Measurements from ENCODE around the gene KDM2B. TPM values are rescaled to one million over a fixed set of nuclear protein-coding genes. Genes with fewer than 3 reads are reported as not detected.
"Not testable (repeated sequence)": the region's sequence is repeated elsewhere in the genome, so short reads cannot be mapped to it uniquely, and the experiment has no call there.

KDM2B gene
- polyA plus RNA-seq, 1 experiment: 15.0 TPM

- Histone ChIP-seq H3K36me3 (ENCODE audit: control insufficient read depth, insufficient read depth, low read length) (no peaks in the 10 kb centered on the region), H3K4me3 (ENCODE audit: low read depth, low read length) (no peak overlapping the region), H3K27me3 (ENCODE audit: control insufficient read depth, insufficient read depth, low read length) (no peaks in the 10 kb centered on the region)
- CTCF ChIA-PET: interaction anchor here (0.8 to 1.4 kb wide), 3 partner anchors 11 to 57 kb away, joined by 3 to 4 read pairs (median 3); no protein-coding TSS in a partner anchor
- TF ChIP-seq CTCF (IDR thresholded peaks at IDR 0.05; ENCODE audit: insufficient read depth, low read depth, low read length): no peak
- DNase-seq (ENCODE audit: low read depth): no peak
- POLR2A ChIA-PET: no interaction called here
These were observed 188.5 kb downstream of the KDM2B start for GRCh38 chr12:121392325-121392716.

GRCh38 chr12:121391619-121392324, 189.1 kb downstream of the KDM2B start:
- POLR2A ChIA-PET: no interaction called here
- TF ChIP-seq CTCF (IDR thresholded peaks at IDR 0.05; ENCODE audit: insufficient read depth, low read depth, low read length): no peak
- CTCF ChIA-PET: interaction anchor here (0.8 to 1.4 kb wide), 3 partner anchors 11 to 57 kb away, joined by 3 to 4 read pairs (median 3); no protein-coding TSS in a partner anchor
- H3K4me3 ChIP-seq (ENCODE audit: low read depth, low read length): peak overlapping the region; percentile 20
- H3K36me3 ChIP-seq (ENCODE audit: control insufficient read depth, insufficient read depth, low read length): no peaks in the 10 kb centered on the region
- peak; percentile 75 for DNase-seq (ENCODE audit: low read depth)
- no peaks in the 10 kb centered on the region for H3K27me3 ChIP-seq (ENCODE audit: control insufficient read depth, insufficient read depth, low read length)

- ChIA-PET POLR2A (no interaction called here), CTCF (no interaction called here)
- Histone ChIP-seq H3K4me3 (ENCODE audit: low read depth, low read length) (no peak overlapping the region), H3K27me3 (ENCODE audit: control insufficient read depth, insufficient read depth, low read length) (no peaks in the 10 kb centered on the region), H3K36me3 (ENCODE audit: control insufficient read depth, insufficient read depth, low read length) (no peaks in the 10 kb centered on the region)
- no peak for TF ChIP-seq CTCF (IDR thresholded peaks at IDR 0.05; ENCODE audit: insufficient read depth, low read depth, low read length)
- DNase-seq (ENCODE audit: low read depth): no peak
These were observed 190.0 kb downstream of the KDM2B start for GRCh38 chr12:121390856-121391255.

- ChIA-PET CTCF (interaction anchor here (0.8 to 1.2 kb wide), 2 partner anchors 10 to 24 kb away, joined by 3 to 5 read pairs; no protein-coding TSS in a partner anchor), POLR2A (no interaction called here)
- TF ChIP-seq CTCF (IDR thresholded peaks at IDR 0.05; ENCODE audit: insufficient read depth, low read depth, low read length): no peak
- H3K27me3 ChIP-seq (ENCODE audit: control insufficient read depth, insufficient read depth, low read length): no peaks in the 10 kb centered on the region
- H3K4me3 ChIP-seq (ENCODE audit: low read depth, low read length): no peak overlapping the region
- peak; percentile 55 for DNase-seq (ENCODE audit: low read depth)
- H3K36me3 ChIP-seq (ENCODE audit: control insufficient read depth, insufficient read depth, low read length): no peaks in the 10 kb centered on the region
These were observed 192.3 kb downstream of the KDM2B start for GRCh38 chr12:121388421-121388981.

GRCh38 chr12:121384891-121385290, 195.9 kb downstream of the KDM2B start:
- DNase-seq (ENCODE audit: low read depth); H3K27me3 ChIP-seq (ENCODE audit: control insufficient read depth, insufficient read depth, low read length); H3K4me3 ChIP-seq (ENCODE audit: low read depth, low read length); POLR2A ChIA-PET; H3K36me3 ChIP-seq (ENCODE audit: control insufficient read depth, insufficient read depth, low read length): not testable (repeated sequence)
- CTCF ChIA-PET: interaction anchor here (1.9 kb wide), 1 partner anchor 11 kb away, joined by 6 read pairs; no protein-coding TSS in a partner anchor
